Transverse colon (tissue), 4 donors: ENCODE results near the gene TPRG1L. TPM values are rescaled to one million over a fixed set of nuclear protein-coding genes. Genes with fewer than 3 reads are reported as not detected.
"Not testable (repeated sequence)": the region's sequence is repeated elsewhere in the genome, so short reads cannot be mapped to it uniquely, and the experiment has no call there.

Source experiments
- DNase-seq: peaks from one replicate; pipeline ENCODE4 v3.0.0-alpha.2; 2019
- H3K27ac ChIP-seq, 4 donors: fragments of 200-600 bp; sonication (generic); 2 replicates each; pipeline ENCODE4 v1.5.1; 2016 to 2018; ENCODE audit warnings: inconsistent platforms in 4 of 4
- H3K27me3 ChIP-seq: fragments of 200-600 bp; sonication (generic); 2 replicates; pipeline ENCODE4 v1.5.1; 2017; ENCODE audit warnings: inconsistent platforms
- H3K36me3 ChIP-seq, 4 donors: fragments of 200-600 bp; sonication (generic); 2 replicates each; pipeline ENCODE4 v1.5.1; 2017 to 2019; ENCODE audit warnings: inconsistent platforms in 4 of 4
- H3K4me1 ChIP-seq, 4 donors: fragments of 200-600 bp; sonication (generic); 2 replicates each; pipeline ENCODE4 v1.5.1; 2017 to 2020; ENCODE audit warnings: inconsistent platforms in 4 of 4
- H3K4me3 ChIP-seq, 4 donors: fragments of 200-600 bp; sonication (generic); 1 replicate in 1 of 4; 2 replicates in 3 of 4; pipeline versions ENCODE4 v1.5.1 to v1.6.1; 2017 to 2019; ENCODE audit warnings: inconsistent platforms in 4 of 4
- H3K9me3 ChIP-seq, 2 donors: fragments of 200-600 bp; sonication (generic); 2 replicates each; pipeline ENCODE4 v1.5.1; 2017 to 2019; ENCODE audit warnings: inconsistent platforms in 2 of 2
- CTCF ChIP-seq, 5 experiments: fragments of 200-600 bp in 3 of 5; fragments of 450-650 bp in 2 of 5; sonication (generic) in 3 of 5; IDR thresholded peaks; 1 replicate in 2 of 5; 2 replicates in 3 of 5; pipeline ENCODE4 v1.5.1; 2016 to 2017; ENCODE audit warnings: antibody characterized with exemption in 5 of 5, inconsistent platforms in 3 of 5, mild to moderate bottlenecking in 2 of 5, moderate library complexity in 1 of 5
- EP300 ChIP-seq: sonication (generic); formaldehyde crosslinking; IDR thresholded peaks from one replicate; pipeline ENCODE4 v1.6.1; 2017; ENCODE audit warnings: antibody characterized with exemption, low read depth
- POLR2A ChIP-seq: fragments of 450-650 bp; IDR thresholded peaks from one replicate; pipeline ENCODE4 v1.6.1; 2016; ENCODE audit warnings: antibody characterized with exemption, mild to moderate bottlenecking, moderate library complexity
- POLR2AphosphoS5 ChIP-seq, 3 donors: sonication (generic); formaldehyde crosslinking; IDR thresholded peaks; one replicate each; pipeline ENCODE4 v1.6.1; 2016; ENCODE audit warnings: antibody characterized with exemption in 3 of 3
- WGBS, 2 donors: methylation state at CpG; one replicate each; pipeline ENCODE4 v1.1.5; 2018; ENCODE audit warnings: low coverage in 1 of 2; 5-methylcytosine and 5-hydroxymethylcytosine counted together
- in situ Hi-C, 4 donors: fragments of 200-750 bp; cut with MboI; loops; one replicate each; pipeline versions ENCODE4 v1.15.0 to v1.15.1; 2017; ENCODE audit warnings: low sequenced_read_pairs in 3 of 4, low pct_ligation_motif_present in 1 of 4, low pct_unique_long_range_greater_than_20kb in 1 of 4
- intact Hi-C: fragments of 100-400 bp; cut with DNase I; formaldehyde crosslinking; loops from one replicate; pipeline ENCODE4 v1.15.1; 2023; ENCODE audit warnings: low total_unique reads
- total RNA-seq, 4 donors: library from RNA; depleted of rRNA; stranded (reverse); fragments of >200 nt; gene quantifications; one replicate each; pipeline ENCODE4 v1.1.0, GENCODE V29; 2016

TPRG1L gene
- total RNA-seq, 4 donors from 2014 or later, result 24.5 to 86.8 (median 56.0) TPM

DNA sequence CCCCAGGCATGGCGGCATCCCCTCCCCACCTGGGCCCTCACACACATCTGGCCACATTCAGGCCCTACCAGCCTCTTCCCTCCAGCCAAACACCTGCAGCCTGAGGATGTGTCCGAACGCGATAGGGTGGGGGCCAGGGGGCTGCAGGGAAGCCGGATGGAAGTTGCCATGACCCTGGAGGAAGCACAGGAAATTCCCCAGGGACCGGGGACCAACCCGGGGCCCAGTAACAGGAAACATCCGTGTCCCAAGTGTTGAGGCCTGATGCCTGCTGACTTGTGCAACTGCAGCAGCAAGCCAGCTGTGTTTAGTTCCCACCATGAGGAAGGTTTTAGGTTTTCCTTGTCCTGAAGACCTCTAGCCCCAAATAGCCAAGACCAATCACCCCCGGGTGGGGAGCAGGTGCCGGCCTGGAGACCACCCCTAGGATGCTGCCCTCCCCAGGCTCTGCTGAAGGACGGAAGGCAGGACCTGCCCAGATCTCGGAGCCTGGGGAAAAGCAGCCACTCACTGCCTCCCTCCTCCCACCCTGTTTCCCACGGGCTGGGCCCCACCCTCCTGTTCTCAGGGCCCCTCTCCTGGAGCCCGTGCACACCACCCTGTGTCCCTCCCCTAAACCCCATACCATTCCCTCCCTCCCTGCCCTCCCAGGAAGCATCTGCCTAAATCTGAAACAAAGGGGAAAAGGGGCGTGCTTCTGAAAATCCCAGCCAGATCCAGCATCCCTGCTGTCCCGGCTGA is 43.3 kb upstream of the TPRG1L start:
- Histone ChIP-seq H3K27me3 (no peaks in the 10 kb centered on the region), H3K9me3 (no peaks in the 10 kb centered on the region), H3K4me1 (no peaks in the 10 kb centered on the region), H3K36me3 (no peaks in the 10 kb centered on the region), H3K4me3 (no peak overlapping the region), H3K27ac (no peak overlapping the region)
- DNase-seq, result no peak
- in situ Hi-C loops (no loop called here), intact Hi-C loops (no loop called here)
- WGBS, 2 donors, result 51% methylated on average over 11 of the region's 16 CpGs; no CpG with 5 or more reads in 1 of the 2 donors
- TF ChIP-seq POLR2A, result no peak
- no peak for TF ChIP-seq CTCF (IDR thresholded peaks at IDR 0.05)
- TF ChIP-seq POLR2AphosphoS5 (IDR thresholded peaks at IDR 0.05), result no peak
- no peak for TF ChIP-seq EP300

GRCh38 chr1:3583751-3584150 is 41.1 kb upstream of the TPRG1L start:
- H3K36me3 ChIP-seq, DNase-seq, H3K4me1 ChIP-seq, intact Hi-C loops, H3K9me3 ChIP-seq, in situ Hi-C loops, H3K27ac ChIP-seq, H3K27me3 ChIP-seq, H3K4me3 ChIP-seq: not testable (repeated sequence)
- WGBS, 2 donors, result 85% methylated on average over 10 of the region's 21 CpGs; no CpG with 5 or more reads in 1 of the 2 donors

- no peak for DNase-seq
- Histone ChIP-seq H3K27ac (no peak overlapping the region), H3K4me1 (no peaks in the 10 kb centered on the region), H3K4me3 (no peak overlapping the region), H3K27me3 (no peaks in the 10 kb centered on the region), H3K36me3 (no peaks in the 10 kb centered on the region), H3K9me3 (no peaks in the 10 kb centered on the region)
- in situ Hi-C loops, result no loop called here
- WGBS, 2 donors, result 78% methylated on average over 7 of the region's 7 CpGs; no CpG with 5 or more reads in 1 of the 2 donors
- intact Hi-C loops, result no loop called here
- TF ChIP-seq POLR2AphosphoS5 (IDR thresholded peaks at IDR 0.05) (no peak), POLR2A (no peak), EP300 (no peak), CTCF (IDR thresholded peaks at IDR 0.05) (no peak)
Measured at GRCh38 chr1:3584915-3585314, 39.9 kb upstream of the TPRG1L start.

- H3K9me3 ChIP-seq, intact Hi-C loops, H3K4me3 ChIP-seq, H3K4me1 ChIP-seq, H3K27ac ChIP-seq, DNase-seq, H3K36me3 ChIP-seq, in situ Hi-C loops, H3K27me3 ChIP-seq: not testable (repeated sequence)
- WGBS, 2 donors, result 47 to 55% methylated on average over 3 to 6 of the region's 6 CpGs
Measured at GRCh38 chr1:3585353-3585868, 39.4 kb upstream of the TPRG1L start.

DNA sequence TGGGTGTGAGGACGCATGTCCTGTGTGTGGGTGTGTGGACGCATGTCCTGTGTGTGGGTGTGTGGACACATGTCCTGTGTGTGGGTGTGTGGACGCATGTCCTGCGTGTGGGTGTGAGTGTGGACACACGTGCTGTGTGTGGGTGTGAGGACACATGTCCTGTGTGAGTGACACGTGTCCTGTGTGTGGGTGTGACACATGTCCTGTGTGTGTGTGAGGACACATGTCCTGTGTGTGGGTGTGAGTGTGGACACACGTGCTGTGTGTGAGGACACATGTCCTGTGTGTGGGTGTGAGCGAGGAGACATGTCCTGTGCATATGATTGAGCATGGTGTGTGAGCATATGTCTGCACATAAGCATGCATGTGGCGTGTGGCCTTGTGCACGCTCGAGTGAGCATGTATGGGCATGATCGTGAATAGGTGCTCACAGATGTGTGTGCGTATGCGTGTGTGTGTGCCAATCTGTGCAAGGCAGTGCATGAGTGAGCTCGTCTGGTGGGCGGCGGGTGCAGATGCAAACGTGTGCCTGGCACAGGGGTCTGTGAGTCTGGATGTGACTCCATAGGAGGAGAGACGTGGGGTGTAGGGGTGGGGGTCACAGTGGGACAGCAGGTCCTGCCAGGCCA is 38.8 kb upstream of the TPRG1L start:
- Histone ChIP-seq H3K4me1 (no peaks in the 10 kb centered on the region), H3K27me3 (no peaks in the 10 kb centered on the region), H3K9me3 (no peaks in the 10 kb centered on the region), H3K36me3 (no peaks in the 10 kb centered on the region), H3K27ac (no peak overlapping the region), H3K4me3 (no peak overlapping the region)
- WGBS, 2 donors, result 60 to 88% methylated on average over 2 to 19 of the region's 19 CpGs
- TF ChIP-seq EP300 (no peak), POLR2AphosphoS5 (IDR thresholded peaks at IDR 0.05) (no peak), POLR2A (no peak), CTCF (IDR thresholded peaks at IDR 0.05) (no peak)
- DNase-seq, result no peak
- in situ Hi-C loops (no loop called here), intact Hi-C loops (no loop called here)
